ENCODE data around the gene SALL1. TPM values are rescaled to one million over a fixed set of nuclear protein-coding genes. Genes with fewer than 3 reads are reported as not detected.

The SALL1 gene
- total RNA-seq (2014; rRNA removed; shearing (Covaris generic)): 3.4 and 4.0 TPM in 2 replicates

DNA sequence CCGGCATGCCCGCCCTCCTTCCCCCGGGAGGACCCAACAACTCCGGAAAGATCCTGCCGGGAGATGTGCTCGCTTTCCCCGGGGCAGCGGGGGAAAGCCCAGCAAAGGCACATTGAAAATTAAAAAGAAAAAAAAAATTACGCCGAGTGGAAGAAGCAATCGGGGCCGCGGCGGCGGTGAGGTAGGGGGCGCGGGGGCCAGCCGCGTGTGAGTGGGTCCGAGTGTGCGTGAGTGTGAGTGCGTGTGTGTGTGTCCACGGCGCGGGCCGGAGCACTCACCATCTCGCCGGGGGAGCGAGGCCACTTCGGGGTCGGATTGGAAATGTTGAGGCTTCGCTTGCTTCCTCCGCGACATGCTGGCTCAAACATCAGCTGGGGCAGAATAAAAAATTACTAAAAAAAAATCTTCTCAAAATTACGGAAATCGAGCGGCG lies at the start of gene SALL1:
SALL1 (minus strand) TSS at position 383 of the 433 bp plus-strand sequence; CDS start at position 354, 29 bp downstream.
- no peak for DNase-seq (ENCODE audit: low spot score)

DNA sequence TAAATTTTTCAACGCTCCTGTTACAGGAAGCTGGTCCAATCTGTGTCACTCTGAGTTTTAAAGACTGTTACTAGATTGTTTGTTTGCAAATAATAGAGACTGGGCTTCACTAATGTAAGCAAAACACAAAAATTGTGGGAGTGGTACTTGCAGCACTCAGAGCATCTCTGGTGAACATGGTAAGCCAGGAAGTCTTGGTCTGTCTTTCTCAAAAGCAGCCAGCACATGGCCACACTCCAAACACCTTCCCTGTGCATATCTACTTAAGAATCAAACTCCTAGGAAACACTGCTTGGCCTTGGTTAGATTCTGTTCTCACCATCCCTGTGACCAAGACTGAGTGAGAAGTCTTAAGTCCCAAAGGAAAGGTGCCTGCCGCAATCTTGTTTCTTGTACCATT lies 49.7 kb upstream of the SALL1 start:
- no peak for DNase-seq (ENCODE audit: low spot score)

DNA sequence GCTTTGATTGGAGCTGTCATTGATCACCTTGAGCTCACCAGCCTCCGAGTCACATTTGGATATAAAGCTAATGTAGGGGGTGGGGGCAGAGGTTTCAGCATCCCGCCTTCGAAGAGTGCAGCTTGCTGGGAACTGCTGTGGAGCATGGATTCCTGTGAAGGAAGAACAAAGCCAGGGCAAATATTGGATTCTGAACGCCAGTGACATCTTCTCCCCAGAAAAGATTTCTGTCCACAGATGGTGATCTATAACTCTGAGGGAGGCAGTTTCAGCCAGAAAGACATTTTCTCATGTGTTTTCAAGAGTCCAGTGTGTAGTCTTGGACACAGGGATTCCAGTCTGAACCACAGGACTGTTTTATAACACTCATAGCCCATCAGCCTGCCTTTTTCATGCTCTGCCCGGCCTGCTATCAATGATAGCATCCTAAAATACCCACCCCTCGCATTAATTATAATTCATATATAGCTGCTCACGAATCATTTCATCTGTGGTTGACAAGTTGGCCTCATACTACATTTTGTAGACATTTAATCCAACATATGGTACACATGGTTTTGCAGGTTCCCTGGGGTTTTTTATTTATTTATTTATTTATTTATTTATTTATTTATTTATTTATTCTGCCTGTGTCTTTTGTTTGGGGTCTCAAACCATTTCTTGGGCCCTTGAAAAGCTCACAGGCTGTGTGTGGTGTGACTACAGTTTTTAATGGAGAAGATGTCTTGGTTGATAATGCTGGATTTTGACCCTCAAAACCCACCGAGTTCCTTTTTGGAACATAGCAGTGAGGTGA lies 47.1 kb upstream of the SALL1 start:
- DNase-seq (ENCODE audit: low spot score): no peak

DNA sequence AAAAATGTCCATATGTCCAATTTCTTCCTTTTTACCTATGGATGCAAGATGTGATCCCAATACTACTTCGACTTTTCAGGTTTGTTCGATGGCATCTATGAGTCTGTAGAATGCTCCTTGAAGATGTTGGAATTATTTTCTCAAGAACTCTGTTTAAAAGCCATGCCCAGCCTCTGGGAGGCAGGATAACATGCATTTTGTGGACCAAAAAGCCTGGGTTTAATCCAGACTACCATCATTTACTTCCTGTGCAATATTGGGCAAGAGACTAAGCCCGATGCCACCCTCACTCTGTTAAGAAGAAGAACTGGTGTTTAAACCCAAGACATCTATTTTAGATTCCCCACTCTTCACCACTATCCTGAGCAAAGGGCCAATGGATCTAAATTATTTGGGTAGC lies 42.8 kb upstream of the SALL1 start:
- no peak for DNase-seq (ENCODE audit: low spot score)

DNA sequence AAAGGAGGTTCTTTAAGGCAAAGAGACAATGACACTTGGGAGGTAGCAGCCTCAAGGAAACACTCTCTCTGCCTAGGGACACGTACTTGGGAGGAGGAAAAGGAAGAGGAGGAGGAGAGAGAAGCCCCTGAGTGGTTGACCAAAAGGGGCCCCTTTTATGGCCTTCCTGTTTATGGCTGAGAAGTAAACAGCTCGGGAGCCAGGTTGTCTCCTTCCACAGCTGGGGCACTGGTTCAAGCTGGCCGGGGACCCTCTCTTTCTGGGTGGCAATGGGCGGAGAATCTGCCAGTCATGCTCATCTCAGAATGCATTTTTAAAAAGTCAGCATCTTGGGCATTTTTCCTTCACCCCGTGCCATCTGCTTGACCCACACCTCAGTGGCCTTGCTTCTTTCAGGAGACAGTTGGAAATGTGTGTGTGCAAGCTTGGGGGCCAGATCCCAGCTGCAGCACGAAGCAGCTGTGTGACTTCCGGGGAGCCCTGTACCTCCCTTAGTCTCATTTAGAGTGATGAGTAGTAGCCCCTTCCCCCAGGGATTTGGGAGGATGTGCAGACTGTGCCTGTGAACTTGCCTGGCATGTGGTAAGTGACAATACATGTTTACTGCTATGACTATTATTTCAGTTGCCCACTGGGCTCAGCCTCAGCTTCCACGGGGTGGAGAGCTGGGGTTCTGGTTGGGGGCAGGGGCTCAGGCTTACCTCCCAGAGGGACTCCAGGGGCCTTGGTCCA lies 33.8 kb upstream of the SALL1 start:
- DNase-seq (ENCODE audit: low spot score): no peak

DNA sequence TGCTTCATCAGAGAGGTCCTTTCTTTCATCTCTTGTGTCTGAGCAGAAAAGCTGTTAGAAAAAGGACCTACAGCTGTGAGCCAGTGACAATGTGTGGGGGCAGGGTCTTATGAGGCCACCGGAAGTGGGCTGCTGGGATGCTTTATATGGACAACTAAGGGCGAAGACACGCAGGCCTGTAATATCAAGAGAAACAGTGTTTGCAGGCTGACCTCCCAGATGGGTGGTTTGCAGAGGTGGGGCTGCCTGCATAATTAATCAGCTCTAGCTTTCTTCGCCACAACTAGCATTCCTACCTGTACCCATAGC lies 30.4 kb upstream of the SALL1 start:
- peak; percentile 10 for DNase-seq (ENCODE audit: low spot score)

DNA sequence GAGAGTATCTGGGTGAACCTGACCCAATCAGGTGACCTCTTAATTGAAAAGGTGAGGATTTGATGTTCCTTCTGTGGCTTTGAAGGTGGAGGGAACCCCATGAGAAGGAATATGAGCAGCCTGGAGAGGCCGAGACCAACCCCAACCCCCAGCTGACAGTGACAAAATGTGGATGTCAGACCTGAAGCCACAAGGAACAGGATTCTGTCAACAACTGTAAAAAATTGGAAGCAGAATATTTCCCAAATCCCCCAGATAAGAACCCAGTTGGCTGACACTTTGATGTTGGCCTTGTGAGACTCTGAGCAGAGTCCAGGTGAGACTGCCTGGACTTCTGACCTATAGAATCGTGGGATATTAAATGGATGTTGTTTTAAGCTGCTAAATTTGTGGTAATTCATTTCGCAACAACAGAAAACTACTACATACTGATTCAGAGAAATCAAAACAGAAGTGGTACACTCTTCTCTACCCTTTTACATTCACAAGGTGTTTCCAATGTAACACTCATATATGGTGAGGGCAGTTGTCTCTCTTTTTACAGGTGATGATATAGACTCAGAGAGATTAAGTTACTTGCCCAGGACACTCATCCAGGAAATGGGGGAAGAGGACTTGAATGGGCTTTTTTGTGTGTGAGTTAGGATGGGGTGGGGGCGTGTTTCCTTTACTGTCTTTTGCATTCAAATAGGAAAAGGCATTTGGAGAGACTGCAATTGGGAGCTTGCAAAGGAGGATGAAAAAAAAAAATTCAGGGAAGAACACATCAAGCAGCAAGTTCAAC lies 29.8 kb upstream of the SALL1 start:
- DNase-seq (ENCODE audit: low spot score): no peak

DNA sequence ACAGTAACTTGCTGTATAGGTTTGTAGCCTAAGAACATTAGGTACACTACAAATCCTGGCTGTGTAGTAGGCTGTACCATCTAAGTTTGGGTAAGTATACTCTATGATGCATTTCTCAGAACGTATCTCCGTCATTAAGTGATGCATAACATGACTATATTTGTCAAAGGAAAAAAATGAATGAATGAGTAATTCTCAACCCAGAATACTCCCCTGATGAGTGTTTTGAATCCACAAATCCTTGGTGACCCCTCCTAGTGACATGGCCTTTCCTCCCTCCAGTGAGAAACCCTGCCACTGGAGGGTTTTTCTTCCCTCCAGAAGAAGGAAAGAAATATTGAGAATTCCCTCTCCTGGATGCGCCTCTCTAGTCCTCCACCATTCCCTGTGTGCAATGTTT lies 24.0 kb upstream of the SALL1 start:
- DNase-seq (ENCODE audit: low spot score): no peak

DNA sequence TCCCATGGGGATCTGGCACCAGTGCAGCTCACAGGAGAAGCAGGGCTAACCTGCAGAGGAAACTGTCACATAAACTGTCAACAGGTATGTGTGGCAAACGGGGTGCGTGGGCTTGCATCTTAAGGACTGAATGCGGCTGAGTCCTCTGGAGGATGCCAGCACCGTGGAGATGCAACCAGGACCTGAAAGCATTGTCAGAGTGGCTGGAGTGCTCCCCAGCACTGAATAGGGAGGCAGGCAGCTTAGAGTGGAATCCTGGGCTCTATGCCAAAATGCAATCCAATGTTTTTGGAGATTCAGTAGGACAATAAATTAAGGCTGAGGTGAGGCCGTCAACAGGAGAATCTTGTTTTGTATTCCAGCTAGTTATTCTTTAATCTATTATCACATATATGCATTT lies 21.3 kb upstream of the SALL1 start:
- no peak for DNase-seq (ENCODE audit: low spot score)

DNA sequence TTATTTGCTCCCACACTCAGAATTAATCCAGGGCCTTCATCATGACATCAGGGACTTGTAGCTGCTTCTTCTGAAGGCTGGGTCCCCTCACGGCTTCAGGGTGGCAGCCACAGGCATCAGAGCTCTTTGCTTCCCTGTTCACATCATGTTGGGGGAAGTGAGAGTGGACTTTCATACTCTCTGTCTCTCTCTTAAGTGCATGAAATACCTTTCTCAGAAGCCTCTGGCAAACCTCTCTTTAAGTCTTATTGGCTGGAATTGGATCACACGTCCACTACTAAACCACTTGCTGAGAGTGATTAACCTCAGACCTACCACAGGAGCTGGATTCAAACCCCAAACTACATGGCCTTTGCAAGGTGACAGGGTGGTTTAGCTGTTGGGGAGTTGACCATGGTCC lies 17.7 kb upstream of the SALL1 start:
- DNase-seq (ENCODE audit: low spot score): no peak

DNA sequence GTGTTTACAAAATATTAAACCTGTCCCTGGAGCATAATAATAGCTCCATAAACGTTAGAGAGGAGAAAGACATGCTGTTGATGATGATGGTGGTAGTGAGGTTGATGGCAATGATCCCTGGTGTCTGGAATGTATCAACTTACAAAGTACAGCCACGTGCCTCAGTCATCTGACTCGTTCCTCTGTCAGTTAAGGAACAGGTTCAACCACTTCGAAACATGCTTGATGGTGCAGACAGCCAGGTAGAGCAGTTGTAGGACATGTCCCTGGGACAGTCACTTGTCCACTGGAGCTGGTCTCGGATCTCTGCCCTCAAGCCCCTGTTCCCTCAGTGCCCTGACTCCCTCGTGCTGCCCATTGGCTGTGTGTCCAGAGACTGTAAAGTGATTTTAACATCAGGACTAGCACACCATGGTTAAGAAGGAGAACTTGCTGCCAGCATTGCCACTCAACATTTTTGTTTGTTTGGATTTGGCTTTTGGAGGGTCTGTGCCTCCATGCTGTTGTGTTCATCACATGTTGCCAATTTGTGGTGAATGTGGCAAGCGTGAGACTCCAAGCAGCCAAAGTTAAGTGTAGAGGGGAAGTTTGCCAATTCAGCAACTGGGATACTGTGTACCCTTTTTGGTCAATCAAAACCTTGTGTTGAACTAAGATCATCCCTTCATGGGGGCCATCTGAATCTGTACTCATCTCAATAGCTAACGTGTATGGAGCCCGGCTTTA lies 16.3 kb upstream of the SALL1 start:
- no peak for DNase-seq (ENCODE audit: low spot score)

DNA sequence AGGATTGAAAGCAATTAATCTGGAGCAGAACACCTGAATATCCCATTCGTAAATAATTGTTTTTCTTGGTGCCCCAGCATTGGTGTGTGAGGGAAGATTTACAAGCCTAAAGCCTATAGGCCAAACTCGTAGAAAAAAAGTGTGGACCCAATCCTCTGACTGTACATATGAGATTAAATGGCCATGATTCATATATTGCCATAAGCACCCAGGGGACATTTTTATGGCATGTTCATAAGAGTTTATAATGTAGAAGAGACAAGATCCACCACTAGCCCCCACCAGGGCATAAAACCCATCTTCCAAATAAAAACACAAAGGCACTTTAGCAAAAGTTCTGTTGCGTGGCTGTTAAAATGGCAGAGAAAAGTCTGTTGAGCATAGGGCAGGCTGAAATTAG lies 15.5 kb upstream of the SALL1 start:
- no peak for DNase-seq (ENCODE audit: low spot score)

DNA sequence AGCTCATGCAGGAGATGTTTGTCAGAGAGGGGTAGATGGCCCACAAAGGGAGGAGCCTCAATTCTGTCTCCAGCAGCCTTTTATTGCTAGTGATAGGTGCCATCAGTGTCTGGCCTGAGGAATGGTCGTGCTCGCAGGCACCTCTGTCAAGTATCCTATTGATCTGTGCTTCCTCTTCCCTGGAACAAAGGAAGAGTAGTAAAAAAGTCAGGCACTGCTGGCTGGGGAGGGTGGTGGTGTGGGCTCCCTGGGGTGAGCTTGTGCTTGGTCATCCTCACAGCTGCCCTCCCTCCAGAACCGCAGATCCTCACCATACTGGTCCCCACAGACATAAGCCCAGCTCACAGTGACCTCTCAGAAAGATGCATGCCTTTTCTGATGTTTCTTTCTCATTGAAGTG lies 15.0 kb upstream of the SALL1 start:
- peak; percentile 57 for DNase-seq (ENCODE audit: low spot score)

DNA sequence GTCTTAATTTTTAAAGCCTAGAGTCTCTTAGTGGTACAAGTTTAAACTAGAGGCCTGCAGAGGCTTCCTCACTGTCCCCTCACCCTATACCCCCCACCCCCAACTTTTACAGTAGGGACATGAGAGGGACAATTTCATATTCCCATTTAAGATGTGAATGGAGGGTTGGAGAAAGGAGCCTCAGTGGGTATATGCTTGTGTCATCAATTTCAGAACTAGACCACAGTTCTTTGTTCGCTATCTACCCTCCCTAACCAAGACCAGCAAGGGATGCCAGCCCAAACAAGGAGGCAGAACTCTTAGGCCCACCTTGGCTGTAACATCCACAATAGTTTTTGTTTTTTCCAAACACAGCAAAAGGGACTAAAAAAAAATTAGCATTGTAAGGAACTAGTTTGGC lies 14.0 kb upstream of the SALL1 start:
- DNase-seq (ENCODE audit: low spot score): no peak

DNA sequence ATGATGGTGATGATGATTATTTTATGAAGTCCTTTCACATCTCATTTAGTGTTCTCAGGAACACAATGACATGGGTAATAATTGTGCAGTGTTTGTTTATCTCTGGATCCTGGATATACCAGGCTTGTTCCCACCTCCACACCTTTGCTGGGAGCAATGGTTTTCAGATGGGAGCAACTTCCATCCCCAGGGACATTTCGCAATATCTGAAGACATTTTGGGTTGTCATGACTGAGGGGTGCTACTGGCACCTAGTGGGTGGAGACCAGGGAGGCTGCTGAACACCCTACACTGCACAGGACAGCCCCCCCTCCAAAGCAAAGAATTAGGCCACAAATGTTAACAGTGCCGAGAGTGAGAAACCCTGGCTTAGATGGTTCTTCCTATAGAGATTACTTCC lies 13.5 kb upstream of the SALL1 start:
- DNase-seq (ENCODE audit: low spot score): no peak

DNA sequence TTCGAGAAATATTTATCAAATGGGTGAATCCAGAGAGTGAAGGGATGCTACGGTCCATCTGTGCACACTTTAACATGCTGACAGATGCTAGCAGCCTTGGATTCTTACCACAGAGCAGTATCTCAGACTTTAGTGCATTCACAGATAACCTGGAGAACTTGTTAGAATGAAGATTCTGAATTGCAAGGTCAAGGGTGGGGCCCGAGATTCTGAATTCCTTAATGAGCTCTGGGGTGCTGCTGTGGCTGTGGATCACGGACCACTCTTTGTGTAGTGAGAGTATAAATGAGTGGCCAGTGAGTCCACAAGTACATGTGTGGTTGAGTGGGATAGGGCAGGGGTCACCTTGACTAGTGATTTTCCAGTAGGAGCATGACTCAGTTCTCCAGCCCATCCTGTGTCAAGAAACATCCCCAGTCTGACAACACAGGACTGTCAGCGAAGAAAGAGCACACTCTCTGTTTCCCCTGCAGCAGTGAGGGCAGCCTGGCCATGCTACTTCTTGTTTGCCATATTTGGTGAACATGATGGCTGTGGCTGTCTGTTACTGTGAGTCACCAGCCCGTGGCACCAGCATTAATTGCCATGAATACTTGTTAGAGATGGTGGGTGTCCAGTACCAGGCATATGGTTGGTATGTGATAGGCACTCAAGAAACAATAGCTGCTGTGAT lies 13.0 kb upstream of the SALL1 start:
- peak; percentile 82 for DNase-seq (ENCODE audit: low spot score)

DNA sequence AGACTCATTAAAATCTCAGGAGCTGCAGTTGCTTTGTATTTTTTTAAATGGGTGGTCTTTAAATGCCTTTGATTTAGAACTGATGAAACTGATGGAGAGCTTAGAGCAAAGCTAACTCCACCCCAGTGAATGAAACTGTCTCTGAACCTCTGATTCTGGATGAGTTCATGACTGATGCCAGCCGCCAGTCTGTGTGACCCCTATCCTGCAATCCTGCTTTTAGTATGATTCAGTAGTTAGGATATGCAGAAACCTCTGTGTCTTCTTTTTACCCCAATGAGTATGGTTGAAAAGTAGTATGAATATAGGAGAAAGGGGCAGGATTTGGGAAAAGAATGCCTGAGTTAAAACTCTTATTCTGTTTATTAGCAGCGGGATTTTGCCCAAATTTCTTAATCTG lies 12.3 kb upstream of the SALL1 start:
- DNase-seq (ENCODE audit: low spot score): no peak

DNA sequence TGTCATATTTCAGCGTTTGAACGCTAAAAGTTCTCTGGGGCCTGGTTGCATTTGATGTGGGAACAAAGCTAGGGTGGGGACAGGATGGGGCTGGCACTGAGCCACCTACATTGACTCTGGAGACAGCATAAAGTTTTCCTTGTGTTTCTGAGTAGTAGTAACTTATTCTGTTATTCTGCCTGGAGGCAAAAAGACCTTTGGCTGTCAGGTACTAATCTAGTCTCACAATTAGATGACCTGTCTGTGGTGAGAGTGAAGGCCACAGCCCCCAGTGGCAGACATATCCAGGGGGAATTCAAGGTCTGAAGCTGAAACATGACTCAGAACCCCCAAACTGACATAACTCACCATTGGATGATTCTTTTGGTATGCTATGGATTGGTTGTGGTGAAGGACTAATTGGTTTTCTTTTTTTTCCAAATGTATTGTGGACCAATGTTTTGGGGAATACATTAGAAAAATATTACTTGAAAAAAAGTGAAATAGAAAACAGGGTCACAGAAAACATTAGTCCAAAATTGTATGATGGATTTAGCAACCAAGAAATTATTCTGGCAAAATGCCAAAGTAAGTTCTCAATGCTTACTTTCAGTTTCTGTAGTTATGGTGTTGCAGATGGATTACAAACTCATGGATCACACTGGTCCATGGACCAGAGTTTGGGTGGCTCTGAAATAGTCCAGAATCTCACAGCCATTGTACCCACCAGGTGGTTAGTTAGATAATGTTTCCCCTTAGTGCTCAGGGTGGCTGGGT lies 10.5 kb upstream of the SALL1 start:
- DNase-seq (ENCODE audit: low spot score): peak; percentile 54

DNA sequence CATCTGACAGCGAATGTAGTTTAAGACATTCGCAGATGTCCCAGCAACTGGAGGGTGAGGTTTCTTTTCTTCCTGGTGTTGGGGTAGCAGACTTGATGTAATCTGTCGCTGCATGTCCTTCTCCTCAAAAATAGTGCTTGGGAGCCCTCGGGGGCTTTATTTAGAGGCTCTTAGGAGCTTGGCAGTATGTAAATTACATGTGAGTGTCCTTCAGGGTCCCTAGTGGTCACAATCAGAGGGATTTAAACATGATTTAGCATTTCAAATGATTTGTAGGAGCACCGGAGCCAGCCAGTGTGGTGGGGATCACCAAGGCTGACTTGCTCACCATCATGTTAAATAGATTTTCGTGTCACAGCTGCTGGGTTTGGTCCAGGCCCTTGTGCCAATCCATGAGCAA lies 8.8 kb upstream of the SALL1 start:
- no peak for DNase-seq (ENCODE audit: low spot score)

DNA sequence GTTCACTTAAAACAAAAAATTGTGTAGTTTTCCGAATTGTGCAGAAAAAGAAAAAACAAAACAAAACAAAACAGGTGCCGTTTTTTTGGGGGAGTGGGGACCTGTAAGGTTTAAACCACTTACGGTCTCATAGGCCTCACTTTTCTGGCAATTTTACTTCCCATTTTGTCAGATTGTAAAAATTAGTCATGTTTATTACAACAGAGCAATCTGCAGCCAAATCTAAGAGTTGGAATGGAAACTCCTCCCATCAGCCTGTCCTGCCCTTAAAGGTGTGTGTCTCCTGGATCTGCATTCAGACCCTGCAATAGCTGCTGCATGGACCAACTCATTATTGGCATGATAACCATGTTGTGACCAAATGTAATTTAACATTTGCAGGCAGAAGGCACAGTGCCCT lies 8.2 kb upstream of the SALL1 start:
- DNase-seq (ENCODE audit: low spot score): no peak

DNA sequence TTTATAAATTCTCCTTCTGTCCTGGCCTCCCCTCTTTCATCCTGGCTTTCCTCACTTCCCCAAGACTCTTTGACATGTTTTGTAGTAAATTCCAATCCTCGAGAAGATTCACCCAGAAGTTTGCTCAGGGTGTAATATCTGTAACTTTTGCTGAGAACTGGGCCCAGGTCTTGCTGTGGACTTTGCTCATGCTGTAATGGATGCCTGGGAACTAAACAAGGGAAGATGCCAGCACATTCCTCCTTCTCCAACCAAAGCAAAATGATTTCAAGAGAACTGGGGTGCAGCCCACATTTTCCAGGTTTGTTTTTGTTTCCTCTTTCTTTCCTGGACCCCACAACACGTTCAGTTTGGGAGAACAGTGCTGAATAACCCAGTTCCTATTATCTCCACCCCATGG lies 6.6 kb upstream of the SALL1 start:
- no peak for DNase-seq (ENCODE audit: low spot score)
